HepG2 (cell line): ENCODE measurements around the gene IQCE. TPM values are rescaled to one million over a fixed set of nuclear protein-coding genes. Genes with fewer than 3 reads are reported as not detected.

Experiments
- ATAC-seq: fragments of 200-7000 bp; cut with Tn5 transposase; 3 replicates; pipeline ENCODE4 v1.9.1; 2020; ENCODE audit warnings: mild to moderate bottlenecking, moderate library complexity
- BruUV-seq: library from RNA; stranded (reverse); fragments of 400-500 nt; replicated peaks from 2 replicates; lab custom pipeline; 2021; lab: Mats Ljungman, UMichigan
- CTCF ChIA-PET: fragments of 300-600 bp; formaldehyde crosslinking; extraction: SDS; loops from one replicate; lab custom pipeline; 2021; ENCODE audit warnings: low total read pairs, inconsistent platforms, low intra/inter-chr PET ratio; lab: Yijun Ruan, JAX
- POLR2A ChIA-PET: fragments of 350-600 bp; sonication (Branson Sonifier 250); formaldehyde crosslinking; loops from one replicate; lab custom pipeline; 2020; ENCODE audit warnings: antibody characterized with exemption, inconsistent platforms; lab: Yijun Ruan, JAX
- DNase-seq: peaks from one replicate; pipeline ENCODE4 v3.0.0-alpha.2; 2015; ENCODE audit warnings: low spot score
- FAIRE-seq: peaks from 3 replicates; lab custom pipeline; 2011; peaks lifted over from hg19 to GRCh38; lab: Jason Lieb, UNC
- H2AFZ ChIP-seq: one replicate; pipeline ENCODE4 v1.6.1; 2011; ENCODE audit warnings: low read length, inconsistent platforms
- H3K27ac ChIP-seq: fragments of 300-600 bp; 3 replicates; pipeline ENCODE4 v1.8.0; 2011; ENCODE audit warnings: mixed run types, mild to moderate bottlenecking, mixed read lengths, low read length, inconsistent platforms; ENCODE audit not compliant: insufficient read depth; ENCODE audit errors: extremely low read length
- H3K27me3 ChIP-seq, 2 experiments: fragments of 200-600 bp in 1 of 2; 2 replicates in 1 of 2; 3 replicates in 1 of 2; pipeline versions ENCODE4 v1.6.0 to v1.8.0; 2011; ENCODE audit warnings: low read length in 2 of 2, mild to moderate bottlenecking in 2 of 2, moderate library complexity in 2 of 2, inconsistent platforms in 1 of 2; ENCODE audit not compliant: insufficient read depth in 2 of 2, control insufficient read depth in 1 of 2
- H3K36me3 ChIP-seq, 2 experiments: fragments of 200-600 bp in 1 of 2; replicated peaks in 1 of 2; 2 replicates in 1 of 2; 3 replicates in 1 of 2; pipeline versions ENCODE4 v1.5.1 to v1.8.0; 2011; ENCODE audit warnings: low read length in 2 of 2, inconsistent platforms in 1 of 2; ENCODE audit not compliant: insufficient read depth in 2 of 2, control insufficient read depth in 1 of 2
- H3K4me1 ChIP-seq: 2 replicates; pipeline ENCODE4 v1.5.1; 2012; ENCODE audit warnings: low read length, inconsistent platforms; ENCODE audit not compliant: insufficient read depth
- H3K4me2 ChIP-seq: 2 replicates; pipeline ENCODE4 v1.6.0; 2011; ENCODE audit warnings: low read depth, low read length, inconsistent platforms
- H3K4me3 ChIP-seq, 3 experiments: fragments of 200-600 bp in 1 of 3; sonication (generic), shearing (Covaris generic) in 1 of 3; replicated peaks in 1 of 3; 2 replicates each; pipeline ENCODE4 v1.5.1; 2011 to 2016; ENCODE audit warnings: low read length in 3 of 3, inconsistent platforms in 2 of 3, low read depth in 2 of 3, mild to moderate bottlenecking in 2 of 3, control low read depth in 1 of 3, mixed read lengths in 1 of 3; ENCODE audit not compliant: insufficient read depth in 1 of 3
- H3K79me2 ChIP-seq: one replicate; pipeline ENCODE4 v1.6.1; 2011; ENCODE audit warnings: low read length, inconsistent platforms; ENCODE audit not compliant: insufficient read depth
- H3K9ac ChIP-seq: 2 replicates; pipeline ENCODE4 v1.6.0; 2011; ENCODE audit warnings: mild to moderate bottlenecking, low read depth, low read length, inconsistent platforms; ENCODE audit not compliant: insufficient read depth
- H3K9me3 ChIP-seq: 2 replicates; pipeline ENCODE4 v1.5.1; 2012; ENCODE audit warnings: mild to moderate bottlenecking, low read length
- H4K20me1 ChIP-seq: 2 replicates; pipeline ENCODE4 v1.6.0; 2011; ENCODE audit warnings: inconsistent platforms, mild to moderate bottlenecking, low read length, moderate library complexity; ENCODE audit not compliant: insufficient read depth
- AKAP8 ChIP-seq: sonication (generic); formaldehyde crosslinking; IDR thresholded peaks from 2 replicates; pipeline ENCODE4 v1.5.1; 2020; ENCODE audit warnings: mild to moderate bottlenecking, missing genetic modification reagents
- ARNT2 ChIP-seq: sonication (generic); formaldehyde crosslinking; IDR thresholded peaks from 2 replicates; pipeline ENCODE4 v1.8.0; 2022; ENCODE audit warnings: mild to moderate bottlenecking, low read depth, missing genetic modification reagents, moderate library complexity
- ZBTB46 ChIP-seq: sonication (generic); formaldehyde crosslinking; IDR thresholded peaks from 2 replicates; pipeline ENCODE4 v1.4.0; 2020; ENCODE audit warnings: mild to moderate bottlenecking, missing genetic modification reagents, borderline replicate concordance
- ZFP82 ChIP-seq: sonication (generic); formaldehyde crosslinking; IDR thresholded peaks from 2 replicates; pipeline ENCODE4 v1.5.1; 2020; ENCODE audit warnings: mild to moderate bottlenecking, missing genetic modification reagents, borderline replicate concordance
- ZHX1 ChIP-seq: sonication (generic); formaldehyde crosslinking; IDR thresholded peaks from 2 replicates; pipeline ENCODE4 v1.8.1; 2022; ENCODE audit warnings: low read depth, mild to moderate bottlenecking, missing genetic modification reagents
- ZHX2 ChIP-seq, 2 experiments: sonication (generic) in 1 of 2; formaldehyde crosslinking in 1 of 2; IDR thresholded peaks; 2 replicates each; pipeline versions ENCODE4 v1.6.1 to v1.9.0; 2014 to 2022; ENCODE audit warnings: antibody characterized with exemption in 1 of 2, borderline replicate concordance in 1 of 2, inconsistent platforms in 1 of 2, low read depth in 1 of 2, missing genetic modification reagents in 1 of 2
- ZNF136 ChIP-seq: sonication (generic); formaldehyde crosslinking; IDR thresholded peaks from 2 replicates; pipeline ENCODE4 v1.8.1; 2022; ENCODE audit warnings: low read depth, mild to moderate bottlenecking, moderate library complexity, missing genetic modification reagents
- ZNF629 ChIP-seq: sonication (generic); formaldehyde crosslinking; conservative IDR thresholded peaks from 2 replicates; pipeline ENCODE4 v1.5.0; 2020; ENCODE audit warnings: missing genetic modification reagents
- ZNF768 ChIP-seq: sonication (generic); formaldehyde crosslinking; IDR thresholded peaks from 2 replicates; pipeline ENCODE4 v1.4.0; 2020; ENCODE audit warnings: missing genetic modification reagents
- ZNF800 ChIP-seq: sonication (generic); formaldehyde crosslinking; IDR thresholded peaks from 2 replicates; pipeline ENCODE4 v1.4.0; 2020; ENCODE audit warnings: missing genetic modification reagents
- WGBS: methylation state at CpG from one replicate; pipeline ENCODE4 v1.1.6; 2017; ENCODE audit warnings: low lambda C conversion rate; 5-methylcytosine and 5-hydroxymethylcytosine counted together
- in situ Hi-C: cut with HindIII; loops from 2 replicates; pipeline ENCODE4 v1.10.0; 2017; ENCODE audit warnings: low pct_unique_long_range_greater_than_20kb; ENCODE audit not compliant: extremely low pct_ligation_motif_present
- intact Hi-C: fragments of 100-400 bp; cut with micrococcal nuclease; formaldehyde crosslinking; loops from one replicate; pipeline ENCODE4 v1.10.0; 2022; ENCODE audit not compliant: unreplicated experiment
- polyA plus RNA-seq, 8 experiments: library from polyadenylated mRNA; depleted of rRNA in 3 of 8; stranded (reverse) in 7 of 8; unstranded in 1 of 8; fragments of >200 nt; fragmentation: Illumina TruSeq in 4 of 8; extraction: Trizol in 4 of 8; gene quantifications; 2 replicates each; pipeline versions ENCODE4 v1.2.1 to v1.2.3, GENCODE V29; 2011 to 2016; ENCODE audit warnings: low read depth in 4 of 8, missing spikeins in 1 of 8, mixed read lengths in 1 of 8; ENCODE audit not compliant: insufficient read depth in 1 of 8
- total RNA-seq, 5 experiments: library from RNA; depleted of rRNA; stranded (reverse); fragments of >200 nt; fragmentation: Illumina TruSeq; extraction: Trizol; gene quantifications; 2 replicates each; pipeline ENCODE4 v1.2.3, GENCODE V29; 2016; ENCODE audit warnings: low read depth in 1 of 5

Gene IQCE
- total and polyA plus RNA-seq, 2 of the 13 experiments (the other 11 are each of a cell fraction or from before 2014, with no cell fraction given), result 1.5 to 2.5 TPM

- intact Hi-C loops (no loop called here), in situ Hi-C loops (no loop called here)
- ATAC-seq (no peak), DNase-seq (no peak), FAIRE-seq (no peak)
- no peaks in the 10 kb centered on the region for H3K27me3 ChIP-seq
- no peak overlapping the region for H2AFZ ChIP-seq
- H3K27ac ChIP-seq, result no peak overlapping the region
- H3K4me2 ChIP-seq, result no peak overlapping the region
- ChIA-PET CTCF (no interaction called here), POLR2A (no interaction called here)
- BruUV-seq, result no TSS peak
- WGBS, result 93% methylated on average over 16 of the region's 21 CpGs
- no peaks in the 10 kb centered on the region for H3K79me2 ChIP-seq
- no peaks in the 10 kb centered on the region for H3K4me1 ChIP-seq
- H3K36me3 ChIP-seq, result no peaks in the 10 kb centered on the region
- H3K9ac ChIP-seq, result no peak overlapping the region
- H3K9me3 ChIP-seq, result no peaks in the 10 kb centered on the region
- no peak overlapping the region for H3K4me3 ChIP-seq
- H4K20me1 ChIP-seq, result no peaks in the 10 kb centered on the region
- TF ChIP-seq ZNF800 (CRISPR knock-in tag) (no peak), ZHX1 (no peak), ZHX2 (IDR thresholded peaks at IDR 0.05; ENCODE audit: low read depth) (no peak), ZHX2 (CRISPR knock-in tag; IDR thresholded peaks at IDR 0.05; ENCODE audit: borderline replicate concordance) (no peak), ARNT2 (no peak), ZFP82 (CRISPR knock-in tag) (no peak), ZNF768 (CRISPR knock-in tag) (no peak), ZNF136 (CRISPR knock-in tag) (no peak), ZNF629 (CRISPR knock-in tag) (no peak), AKAP8 (no peak), ZBTB46 (CRISPR knock-in tag) (no peak)
Measured at GRCh38 chr7:2575733-2576340, 17.1 kb downstream of the IQCE start.
